Measurements from ENCODE around the gene CHST11. TPM values are rescaled to one million over a fixed set of nuclear protein-coding genes. Genes with fewer than 3 reads are reported as not detected.
A peak's percentile ranks its signal among the peaks of the same experiment; 100 is the strongest.

Gene CHST11
- total and polyA plus RNA-seq, 9 of the 15 experiments (the other 6 are each of a cell fraction or from before 2014, with no cell fraction given): 2.3 to 38.7 (median 15.0) TPM

DNA sequence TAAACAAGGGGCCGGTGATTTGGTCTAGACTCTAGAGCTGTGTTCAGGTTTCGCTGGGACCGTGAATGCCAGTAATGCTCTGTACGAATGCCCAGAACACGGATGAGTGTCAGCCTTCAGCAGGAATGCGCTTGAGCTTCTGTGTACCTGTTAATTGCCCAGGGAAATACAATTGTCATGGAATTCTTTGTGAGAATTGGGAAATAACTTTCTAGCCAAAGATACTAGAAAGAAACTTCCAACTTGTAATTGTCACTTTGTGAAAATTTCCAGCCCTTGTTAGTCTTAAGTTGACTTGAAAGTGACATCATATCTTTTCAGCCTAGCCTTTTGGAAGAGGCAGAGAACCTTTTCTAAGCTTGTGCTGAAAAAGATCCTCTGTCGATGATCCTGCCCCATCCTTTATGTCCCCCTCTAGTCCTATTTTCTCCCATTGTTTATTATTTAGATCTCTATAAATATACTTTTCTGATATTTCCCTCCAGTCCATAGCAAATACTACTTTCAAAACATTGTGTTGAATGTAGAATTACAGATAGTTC lies 2.7 kb downstream of the CHST11 start (continued):
- TF ChIP-seq, protein P1, sequence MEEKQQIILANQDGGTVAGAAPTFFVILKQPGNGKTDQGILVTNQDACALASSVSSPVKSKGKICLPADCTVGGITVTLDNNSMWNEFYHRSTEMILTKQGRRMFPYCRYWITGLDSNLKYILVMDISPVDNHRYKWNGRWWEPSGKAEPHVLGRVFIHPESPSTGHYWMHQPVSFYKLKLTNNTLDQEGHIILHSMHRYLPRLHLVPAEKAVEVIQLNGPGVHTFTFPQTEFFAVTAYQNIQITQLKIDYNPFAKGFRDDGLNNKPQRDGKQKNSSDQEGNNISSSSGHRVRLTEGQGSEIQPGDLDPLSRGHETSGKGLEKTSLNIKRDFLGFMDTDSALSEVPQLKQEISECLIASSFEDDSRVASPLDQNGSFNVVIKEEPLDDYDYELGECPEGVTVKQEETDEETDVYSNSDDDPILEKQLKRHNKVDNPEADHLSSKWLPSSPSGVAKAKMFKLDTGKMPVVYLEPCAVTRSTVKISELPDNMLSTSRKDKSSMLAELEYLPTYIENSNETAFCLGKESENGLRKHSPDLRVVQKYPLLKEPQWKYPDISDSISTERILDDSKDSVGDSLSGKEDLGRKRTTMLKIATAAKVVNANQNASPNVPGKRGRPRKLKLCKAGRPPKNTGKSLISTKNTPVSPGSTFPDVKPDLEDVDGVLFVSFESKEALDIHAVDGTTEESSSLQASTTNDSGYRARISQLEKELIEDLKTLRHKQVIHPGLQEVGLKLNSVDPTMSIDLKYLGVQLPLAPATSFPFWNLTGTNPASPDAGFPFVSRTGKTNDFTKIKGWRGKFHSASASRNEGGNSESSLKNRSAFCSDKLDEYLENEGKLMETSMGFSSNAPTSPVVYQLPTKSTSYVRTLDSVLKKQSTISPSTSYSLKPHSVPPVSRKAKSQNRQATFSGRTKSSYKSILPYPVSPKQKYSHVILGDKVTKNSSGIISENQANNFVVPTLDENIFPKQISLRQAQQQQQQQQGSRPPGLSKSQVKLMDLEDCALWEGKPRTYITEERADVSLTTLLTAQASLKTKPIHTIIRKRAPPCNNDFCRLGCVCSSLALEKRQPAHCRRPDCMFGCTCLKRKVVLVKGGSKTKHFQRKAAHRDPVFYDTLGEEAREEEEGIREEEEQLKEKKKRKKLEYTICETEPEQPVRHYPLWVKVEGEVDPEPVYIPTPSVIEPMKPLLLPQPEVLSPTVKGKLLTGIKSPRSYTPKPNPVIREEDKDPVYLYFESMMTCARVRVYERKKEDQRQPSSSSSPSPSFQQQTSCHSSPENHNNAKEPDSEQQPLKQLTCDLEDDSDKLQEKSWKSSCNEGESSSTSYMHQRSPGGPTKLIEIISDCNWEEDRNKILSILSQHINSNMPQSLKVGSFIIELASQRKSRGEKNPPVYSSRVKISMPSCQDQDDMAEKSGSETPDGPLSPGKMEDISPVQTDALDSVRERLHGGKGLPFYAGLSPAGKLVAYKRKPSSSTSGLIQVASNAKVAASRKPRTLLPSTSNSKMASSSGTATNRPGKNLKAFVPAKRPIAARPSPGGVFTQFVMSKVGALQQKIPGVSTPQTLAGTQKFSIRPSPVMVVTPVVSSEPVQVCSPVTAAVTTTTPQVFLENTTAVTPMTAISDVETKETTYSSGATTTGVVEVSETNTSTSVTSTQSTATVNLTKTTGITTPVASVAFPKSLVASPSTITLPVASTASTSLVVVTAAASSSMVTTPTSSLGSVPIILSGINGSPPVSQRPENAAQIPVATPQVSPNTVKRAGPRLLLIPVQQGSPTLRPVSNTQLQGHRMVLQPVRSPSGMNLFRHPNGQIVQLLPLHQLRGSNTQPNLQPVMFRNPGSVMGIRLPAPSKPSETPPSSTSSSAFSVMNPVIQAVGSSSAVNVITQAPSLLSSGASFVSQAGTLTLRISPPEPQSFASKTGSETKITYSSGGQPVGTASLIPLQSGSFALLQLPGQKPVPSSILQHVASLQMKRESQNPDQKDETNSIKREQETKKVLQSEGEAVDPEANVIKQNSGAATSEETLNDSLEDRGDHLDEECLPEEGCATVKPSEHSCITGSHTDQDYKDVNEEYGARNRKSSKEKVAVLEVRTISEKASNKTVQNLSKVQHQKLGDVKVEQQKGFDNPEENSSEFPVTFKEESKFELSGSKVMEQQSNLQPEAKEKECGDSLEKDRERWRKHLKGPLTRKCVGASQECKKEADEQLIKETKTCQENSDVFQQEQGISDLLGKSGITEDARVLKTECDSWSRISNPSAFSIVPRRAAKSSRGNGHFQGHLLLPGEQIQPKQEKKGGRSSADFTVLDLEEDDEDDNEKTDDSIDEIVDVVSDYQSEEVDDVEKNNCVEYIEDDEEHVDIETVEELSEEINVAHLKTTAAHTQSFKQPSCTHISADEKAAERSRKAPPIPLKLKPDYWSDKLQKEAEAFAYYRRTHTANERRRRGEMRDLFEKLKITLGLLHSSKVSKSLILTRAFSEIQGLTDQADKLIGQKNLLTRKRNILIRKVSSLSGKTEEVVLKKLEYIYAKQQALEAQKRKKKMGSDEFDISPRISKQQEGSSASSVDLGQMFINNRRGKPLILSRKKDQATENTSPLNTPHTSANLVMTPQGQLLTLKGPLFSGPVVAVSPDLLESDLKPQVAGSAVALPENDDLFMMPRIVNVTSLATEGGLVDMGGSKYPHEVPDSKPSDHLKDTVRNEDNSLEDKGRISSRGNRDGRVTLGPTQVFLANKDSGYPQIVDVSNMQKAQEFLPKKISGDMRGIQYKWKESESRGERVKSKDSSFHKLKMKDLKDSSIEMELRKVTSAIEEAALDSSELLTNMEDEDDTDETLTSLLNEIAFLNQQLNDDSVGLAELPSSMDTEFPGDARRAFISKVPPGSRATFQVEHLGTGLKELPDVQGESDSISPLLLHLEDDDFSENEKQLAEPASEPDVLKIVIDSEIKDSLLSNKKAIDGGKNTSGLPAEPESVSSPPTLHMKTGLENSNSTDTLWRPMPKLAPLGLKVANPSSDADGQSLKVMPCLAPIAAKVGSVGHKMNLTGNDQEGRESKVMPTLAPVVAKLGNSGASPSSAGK (IDR thresholded peaks at IDR 0.05): no peak
- TF ChIP-seq ZNF316 (IDR thresholded peaks at IDR 0.05) (no peak), ZSCAN29 (IDR thresholded peaks at IDR 0.05) (no peak), HDAC1 (IDR thresholded peaks at IDR 0.05) (no peak), SAFB (IDR thresholded peaks at IDR 0.05; ENCODE audit: borderline replicate concordance, low read depth, low read length) (no peak), CAMTA2 (CRISPR knock-in tag; conservative IDR thresholded peaks at IDR 0.05) (no peak), NBN (IDR thresholded peaks at IDR 0.05; ENCODE audit: low read depth) (no peak), SUPT5H (IDR thresholded peaks at IDR 0.05) (no peak), IRF2 (CRISPR knock-in tag; IDR thresholded peaks at IDR 0.05) (no peak), NFRKB (IDR thresholded peaks at IDR 0.05; ENCODE audit: low read depth) (no peak), SRSF3 (IDR thresholded peaks at IDR 0.05; ENCODE audit: insufficient read depth, low read length) (no peak), ZNF764 (CRISPR knock-in tag; IDR thresholded peaks at IDR 0.05; ENCODE audit: low read depth) (no peak)
- TF ChIP-seq, protein P2, sequence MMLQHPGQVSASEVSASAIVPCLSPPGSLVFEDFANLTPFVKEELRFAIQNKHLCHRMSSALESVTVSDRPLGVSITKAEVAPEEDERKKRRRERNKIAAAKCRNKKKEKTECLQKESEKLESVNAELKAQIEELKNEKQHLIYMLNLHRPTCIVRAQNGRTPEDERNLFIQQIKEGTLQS (IDR thresholded peaks at IDR 0.05): peak; percentile 34; the same call in 1 of the 2 replicates
- TF ChIP-seq, protein P2 (CRISPR knock-in tag; conservative IDR thresholded peaks at IDR 0.05): no peak
- TF ChIP-seq, protein P3, sequence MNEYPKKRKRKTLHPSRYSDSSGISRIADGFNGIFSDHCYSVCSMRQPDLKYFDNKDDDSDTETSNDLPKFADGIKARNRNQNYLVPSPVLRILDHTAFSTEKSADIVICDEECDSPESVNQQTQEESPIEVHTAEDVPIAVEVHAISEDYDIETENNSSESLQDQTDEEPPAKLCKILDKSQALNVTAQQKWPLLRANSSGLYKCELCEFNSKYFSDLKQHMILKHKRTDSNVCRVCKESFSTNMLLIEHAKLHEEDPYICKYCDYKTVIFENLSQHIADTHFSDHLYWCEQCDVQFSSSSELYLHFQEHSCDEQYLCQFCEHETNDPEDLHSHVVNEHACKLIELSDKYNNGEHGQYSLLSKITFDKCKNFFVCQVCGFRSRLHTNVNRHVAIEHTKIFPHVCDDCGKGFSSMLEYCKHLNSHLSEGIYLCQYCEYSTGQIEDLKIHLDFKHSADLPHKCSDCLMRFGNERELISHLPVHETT (CRISPR knock-in tag; conservative IDR thresholded peaks at IDR 0.05 in 1 of 2, IDR thresholded peaks at IDR 0.05 in 1 of 2): 0 out of 4 replicates have a peak, but pooled peaks of 1 of the 2 experiments have one; percentile 28
